ENCODE measurements around the gene POLA1.

POLA1 gene

DNA sequence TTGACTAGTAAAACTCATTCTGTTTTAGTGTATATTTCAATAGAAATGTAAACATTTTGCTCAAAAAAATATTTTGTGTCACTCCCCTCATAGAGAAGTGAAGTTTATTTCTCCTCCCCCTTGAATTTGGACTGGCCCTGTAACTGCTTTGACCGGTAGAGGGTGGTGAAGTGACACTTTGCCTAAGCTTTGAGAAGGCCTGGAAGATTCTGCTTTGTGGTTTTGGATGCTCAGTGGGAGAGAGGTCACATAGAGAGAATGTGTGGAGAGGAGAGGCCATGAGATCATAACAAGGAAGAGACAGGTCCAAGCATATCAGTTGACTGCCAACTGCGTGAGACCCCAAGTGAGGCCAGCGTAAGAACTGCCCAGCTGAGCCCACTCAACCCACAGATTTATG, 341.2 kb downstream of the POLA1 start:
- DNase-seq = no peak

DNA sequence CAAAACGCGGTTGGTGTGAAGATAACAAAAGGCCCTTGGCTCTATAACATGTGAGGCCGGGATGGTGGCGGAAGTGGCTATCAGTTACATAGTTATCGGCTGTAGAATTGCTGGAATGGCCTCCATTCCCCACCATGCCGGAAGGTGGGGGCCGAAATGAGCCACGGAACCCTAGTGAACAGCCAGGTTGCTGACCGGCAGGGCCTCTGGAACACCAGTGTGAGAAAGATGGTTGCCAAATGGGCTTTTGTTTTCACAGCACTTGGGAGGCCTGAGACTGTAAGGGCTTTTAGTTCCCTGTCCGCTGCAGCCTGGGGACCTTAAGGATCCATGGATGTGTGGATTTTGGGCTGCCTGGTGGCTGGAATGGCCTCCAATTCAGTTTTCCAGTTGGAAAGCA, 345.3 kb downstream of the POLA1 start:
- no peak for DNase-seq

DNA sequence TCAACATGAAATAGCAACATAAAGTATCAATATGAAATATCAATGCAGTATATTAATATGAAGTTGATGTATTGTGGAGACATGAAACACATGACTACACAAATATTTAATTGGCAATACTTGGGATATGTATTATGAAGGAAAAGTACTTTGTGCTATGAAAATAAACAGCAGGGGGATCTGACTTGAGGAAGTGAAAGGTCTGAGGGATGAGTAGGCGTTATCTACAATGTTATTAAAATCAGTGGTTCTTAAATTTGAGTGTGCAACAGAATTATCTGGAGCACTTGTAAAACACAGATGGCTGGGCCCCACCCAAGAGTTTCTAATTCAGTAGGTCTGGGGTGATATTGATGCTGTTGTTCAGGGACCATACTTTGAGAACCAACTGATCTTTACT, 349.5 kb downstream of the POLA1 start:
- DNase-seq = peak in 1 of 2 donors; percentile 12

Data from inflammatory macrophage (primary cell).